Measurements from ENCODE around the gene PLCL1. TPM values are rescaled to one million over a fixed set of nuclear protein-coding genes. Genes with fewer than 3 reads are reported as not detected.

The PLCL1 gene
- polyA plus RNA-seq, 3 donors: 0.69 to 1.4 (median 0.79) TPM

DNA sequence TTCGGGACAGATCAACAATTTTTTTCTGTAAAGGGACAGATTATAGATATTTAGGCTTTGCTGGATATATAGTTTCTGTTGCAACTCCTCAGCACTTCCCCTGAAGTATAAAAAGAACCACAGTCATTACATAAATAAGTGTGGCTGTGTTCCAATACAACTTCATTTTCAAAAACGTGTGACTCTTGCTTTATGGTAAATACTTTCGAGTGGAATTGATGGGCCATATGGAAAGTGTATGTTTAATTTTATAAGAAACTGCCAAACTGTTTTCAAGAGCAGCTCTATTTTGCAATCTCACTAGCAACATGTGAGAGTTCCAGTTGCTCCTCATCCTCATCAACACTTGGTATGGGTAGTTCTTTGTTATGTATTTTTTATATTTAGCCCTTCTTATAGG is 370.9 kb downstream of the PLCL1 start:
- Histone ChIP-seq H3K4me1 (ENCODE audit: control insufficient read depth in 1 of 2, insufficient read depth in 2 of 2, low read length in 2 of 2) (no peaks in the 10 kb centered on the region), H3K27me3 (ENCODE audit: control insufficient read depth in 2 of 2, insufficient read depth in 2 of 2, low read length in 2 of 2) (no peaks in the 10 kb centered on the region), H3K4me2 (replicated peaks; ENCODE audit: extremely low read depth, low read length, poor library complexity, severe bottlenecking) (no peak overlapping the region), H2AFZ (ENCODE audit: insufficient read depth, low read depth, low read length, poor library complexity, severe bottlenecking) (no peak overlapping the region), H3K9me3 (replicated peaks in 1 of 2; ENCODE audit: control insufficient read depth in 1 of 2, insufficient read depth in 1 of 2, low read length in 2 of 2) (no peaks in the 10 kb centered on the region), H3K79me2 (ENCODE audit: insufficient read depth, low read length) (no peaks in the 10 kb centered on the region), H4K20me1 (ENCODE audit: insufficient read depth, low read length) (no peaks in the 10 kb centered on the region), H3K9ac (ENCODE audit: insufficient read depth, low read length, poor library complexity, severe bottlenecking) (no peak overlapping the region), H3K36me3 (replicated peaks in 1 of 2; ENCODE audit: control insufficient read depth in 1 of 2, insufficient read depth in 2 of 2, low read length in 2 of 2) (no peaks in the 10 kb centered on the region), H3K4me3 (replicated peaks in 1 of 3; ENCODE audit: low read depth in 2 of 3, low read length in 3 of 3) (no peak overlapping the region), H3K27ac (ENCODE audit: low read depth in 1 of 2, low read length in 2 of 2) (no peak overlapping the region)
- Mint-ChIP-seq H3K27ac (no peak overlapping the region), H3K27me3 (ENCODE audit: low read depth in 3 of 3) (peaks cover 0 to 2% (median 0%) of the 10 kb centered on the region in 3 donors), H3K36me3 (no peaks in the 10 kb centered on the region), H3K4me3 (no peak overlapping the region), H3K4me1 (no peaks in the 10 kb centered on the region), H3K9me3 (peaks cover 2 to 13% (median 8%) of the 10 kb centered on the region in 7 donors)
- WGBS (ENCODE audit: insufficient coverage): no CpG with 5 or more reads among the region's 3 CpGs
- intact Hi-C loops (cut with micrococcal nuclease): no loop called here
- DNase-seq: no peak
- TF ChIP-seq, protein P1, sequence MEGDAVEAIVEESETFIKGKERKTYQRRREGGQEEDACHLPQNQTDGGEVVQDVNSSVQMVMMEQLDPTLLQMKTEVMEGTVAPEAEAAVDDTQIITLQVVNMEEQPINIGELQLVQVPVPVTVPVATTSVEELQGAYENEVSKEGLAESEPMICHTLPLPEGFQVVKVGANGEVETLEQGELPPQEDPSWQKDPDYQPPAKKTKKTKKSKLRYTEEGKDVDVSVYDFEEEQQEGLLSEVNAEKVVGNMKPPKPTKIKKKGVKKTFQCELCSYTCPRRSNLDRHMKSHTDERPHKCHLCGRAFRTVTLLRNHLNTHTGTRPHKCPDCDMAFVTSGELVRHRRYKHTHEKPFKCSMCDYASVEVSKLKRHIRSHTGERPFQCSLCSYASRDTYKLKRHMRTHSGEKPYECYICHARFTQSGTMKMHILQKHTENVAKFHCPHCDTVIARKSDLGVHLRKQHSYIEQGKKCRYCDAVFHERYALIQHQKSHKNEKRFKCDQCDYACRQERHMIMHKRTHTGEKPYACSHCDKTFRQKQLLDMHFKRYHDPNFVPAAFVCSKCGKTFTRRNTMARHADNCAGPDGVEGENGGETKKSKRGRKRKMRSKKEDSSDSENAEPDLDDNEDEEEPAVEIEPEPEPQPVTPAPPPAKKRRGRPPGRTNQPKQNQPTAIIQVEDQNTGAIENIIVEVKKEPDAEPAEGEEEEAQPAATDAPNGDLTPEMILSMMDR (IDR thresholded peaks at IDR 0.05): no peak

DNA sequence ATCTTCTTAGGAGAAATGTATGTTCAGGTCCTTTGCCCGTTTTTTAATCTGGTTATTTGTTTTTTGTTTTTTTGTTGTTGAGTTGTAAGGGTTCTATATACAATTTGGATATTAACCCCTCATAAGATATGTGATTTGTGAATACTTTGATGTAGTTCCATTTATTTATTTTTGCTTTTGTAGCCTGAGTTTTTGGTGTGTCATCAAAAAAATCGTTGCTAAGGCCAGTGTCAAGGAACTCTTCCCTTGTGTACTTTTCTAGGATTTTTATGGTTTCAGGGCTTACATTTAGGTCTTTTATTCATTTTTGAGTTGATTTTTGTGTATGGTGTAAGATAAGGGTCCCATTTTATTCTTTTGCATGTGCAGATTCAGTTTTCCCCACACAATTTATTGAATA is 372.6 kb downstream of the PLCL1 start:
- H4K20me1 ChIP-seq (ENCODE audit: insufficient read depth, low read length): no peaks in the 10 kb centered on the region
- peaks cover 3 to 13% (median 8%) of the 10 kb centered on the region in 7 donors for H3K9me3 Mint-ChIP-seq
- intact Hi-C loops (cut with micrococcal nuclease): no loop called here
- H3K4me3 Mint-ChIP-seq: no peak overlapping the region
- TF ChIP-seq, protein P1 (IDR thresholded peaks at IDR 0.05): no peak
- no peak overlapping the region for H3K4me2 ChIP-seq (replicated peaks; ENCODE audit: extremely low read depth, low read length, poor library complexity, severe bottlenecking)
- peaks cover 0 to 2% (median 0%) of the 10 kb centered on the region in 3 donors for H3K27me3 Mint-ChIP-seq (ENCODE audit: low read depth in 3 of 3)
- H3K27ac Mint-ChIP-seq: no peak overlapping the region
- no peaks in the 10 kb centered on the region for H3K36me3 ChIP-seq (replicated peaks in 1 of 2; ENCODE audit: control insufficient read depth in 1 of 2, insufficient read depth in 2 of 2, low read length in 2 of 2)
- no peak overlapping the region for H3K27ac ChIP-seq (ENCODE audit: low read depth in 1 of 2, low read length in 2 of 2)
- no CpG with 5 or more reads among the region's 2 CpGs for WGBS (ENCODE audit: insufficient coverage)
- no peaks in the 10 kb centered on the region for H3K9me3 ChIP-seq (replicated peaks in 1 of 2; ENCODE audit: control insufficient read depth in 1 of 2, insufficient read depth in 1 of 2, low read length in 2 of 2)
- no peak overlapping the region for H3K4me3 ChIP-seq (replicated peaks in 1 of 3; ENCODE audit: low read depth in 2 of 3, low read length in 3 of 3)
- no peaks in the 10 kb centered on the region for H3K4me1 Mint-ChIP-seq
- DNase-seq: no peak
- no peaks in the 10 kb centered on the region for H3K36me3 Mint-ChIP-seq
- H3K4me1 ChIP-seq (ENCODE audit: control insufficient read depth in 1 of 2, insufficient read depth in 2 of 2, low read length in 2 of 2): no peaks in the 10 kb centered on the region
- no peak overlapping the region for H2AFZ ChIP-seq (ENCODE audit: insufficient read depth, low read depth, low read length, poor library complexity, severe bottlenecking)
- no peaks in the 10 kb centered on the region for H3K79me2 ChIP-seq (ENCODE audit: insufficient read depth, low read length)
- H3K27me3 ChIP-seq (ENCODE audit: control insufficient read depth in 2 of 2, insufficient read depth in 2 of 2, low read length in 2 of 2): no peaks in the 10 kb centered on the region
- no peak overlapping the region for H3K9ac ChIP-seq (ENCODE audit: insufficient read depth, low read length, poor library complexity, severe bottlenecking)

All from CD14-positive monocyte (primary cell).